GM23338 (cell line): Measurements from ENCODE around the gene CACNB1. TPM values are rescaled to one million over a fixed set of nuclear protein-coding genes. Genes with fewer than 3 reads are reported as not detected.

ENCODE experiments used
- ATAC-seq: fragments of 200-7000 bp; cut with Tn5 transposase; 3 replicates; pipeline ENCODE4 v1.9.1; 2020
- DNase-seq: peaks from one replicate; pipeline ENCODE4 v3.0.0-alpha.2; 2015; ENCODE audit warnings: low spot score
- H2AFZ ChIP-seq: fragments of 200-600 bp; sonication (generic); 2 replicates; pipeline ENCODE4 v1.8.0; 2016; ENCODE audit warnings: antibody characterized with exemption, mild to moderate bottlenecking, moderate library complexity
- H3F3A ChIP-seq: fragments of 200-600 bp; sonication (generic); replicated peaks from 2 replicates; pipeline ENCODE4 v1.8.0; 2017; ENCODE audit warnings: antibody characterized with exemption, mixed run types, low read depth
- H3K27ac ChIP-seq: fragments of 200-600 bp; sonication (generic); 2 replicates; pipeline ENCODE4 v1.6.1; 2016; ENCODE audit warnings: low read depth
- H3K27me3 ChIP-seq: fragments of 200-600 bp; sonication (generic); 2 replicates; pipeline ENCODE4 v1.8.0; 2016; ENCODE audit warnings: mild to moderate bottlenecking, mixed run types, moderate library complexity; ENCODE audit not compliant: insufficient read depth
- H3K36me3 ChIP-seq: fragments of 200-600 bp; sonication (generic); 2 replicates; pipeline ENCODE4 v1.8.0; 2016; ENCODE audit warnings: mild to moderate bottlenecking; ENCODE audit not compliant: insufficient read depth
- H3K4me1 ChIP-seq: fragments of 200-600 bp; sonication (generic); 2 replicates; pipeline ENCODE4 v1.8.0; 2016; ENCODE audit warnings: mild to moderate bottlenecking, moderate library complexity; ENCODE audit not compliant: insufficient read depth
- H3K4me2 ChIP-seq: fragments of 200-600 bp; sonication (generic); 2 replicates; pipeline ENCODE4 v1.7.1; 2017; ENCODE audit warnings: mixed run types
- H3K4me3 ChIP-seq: fragments of 200-600 bp; sonication (generic); 2 replicates; pipeline ENCODE4 v1.6.1; 2016; ENCODE audit warnings: mixed run types
- H3K79me2 ChIP-seq: fragments of 200-600 bp; sonication (generic); replicated peaks from 2 replicates; pipeline ENCODE4 v1.8.0; 2017; ENCODE audit warnings: mild to moderate bottlenecking; ENCODE audit not compliant: insufficient read depth
- H3K9me2 ChIP-seq: fragments of 200-600 bp; sonication (generic); 2 replicates; pipeline ENCODE4 v1.8.0; 2017; ENCODE audit not compliant: insufficient read depth
- H4K20me1 ChIP-seq: fragments of 200-600 bp; sonication (generic); replicated peaks from 2 replicates; pipeline ENCODE4 v1.8.0; 2017; ENCODE audit warnings: mild to moderate bottlenecking; ENCODE audit not compliant: insufficient read depth
- H3K27ac Mint-ChIP-seq: 2 replicates; pipeline ENCODE4 v1.8.0; 2020; ENCODE audit warnings: inconsistent platforms, mild to moderate bottlenecking, moderate library complexity, mixed read lengths
- H3K27me3 Mint-ChIP-seq: 3 replicates; pipeline ENCODE4 v1.8.0; 2022; ENCODE audit warnings: low read depth, mild to moderate bottlenecking, moderate library complexity, mixed read lengths, inconsistent platforms; ENCODE audit not compliant: insufficient read depth, poor library complexity
- H3K36me3 Mint-ChIP-seq: 3 replicates; pipeline ENCODE4 v1.8.0; 2021; ENCODE audit warnings: low read depth, mild to moderate bottlenecking, inconsistent platforms, moderate library complexity, mixed read lengths
- H3K4me1 Mint-ChIP-seq: 3 replicates; pipeline ENCODE4 v1.8.0; 2020; ENCODE audit warnings: mild to moderate bottlenecking, inconsistent platforms, mixed read lengths
- H3K4me3 Mint-ChIP-seq: 3 replicates; pipeline ENCODE4 v1.8.0; 2021; ENCODE audit warnings: moderate library complexity, mild to moderate bottlenecking, inconsistent platforms, mixed read lengths
- H3K9me3 Mint-ChIP-seq: 3 replicates; pipeline ENCODE4 v1.8.0; 2020; ENCODE audit warnings: moderate library complexity, mild to moderate bottlenecking, inconsistent platforms, mixed read lengths
- CREB1 ChIP-seq: fragments of 250-450 bp; sonication (Bioruptor Pico); IDR thresholded peaks from 2 replicates; pipeline ENCODE4 v1.5.0; 2020; ENCODE audit warnings: low read depth, mild to moderate bottlenecking, moderate library complexity
- CTCF ChIP-seq, 2 experiments: fragments of 200-600 bp in 1 of 2; sonication (generic) in 1 of 2; conservative IDR thresholded peaks; 2 replicates each; pipeline versions ENCODE4 v1.5.1 to v1.6.1; 2016 to 2017; ENCODE audit warnings: antibody characterized with exemption in 2 of 2, low read depth in 2 of 2, mild to moderate bottlenecking in 2 of 2, moderate library complexity in 1 of 2
- ETS1 ChIP-seq: IDR thresholded peaks from 2 replicates; pipeline ENCODE4 v1.6.1; 2016; ENCODE audit warnings: antibody characterized with exemption
- EZH2 ChIP-seq: fragments of 200-600 bp; sonication (generic); IDR thresholded peaks from one replicate; pipeline ENCODE4 v1.8.0; 2017; ENCODE audit warnings: antibody characterized with exemption, mild to moderate bottlenecking, low read depth; ENCODE audit not compliant: unreplicated experiment
- EZH2phosphoT487 ChIP-seq: fragments of 200-600 bp; sonication (generic); IDR thresholded peaks from one replicate; pipeline ENCODE4 v1.8.1; 2018; ENCODE audit warnings: antibody characterized with exemption; ENCODE audit not compliant: unreplicated experiment
- JUNB ChIP-seq: IDR thresholded peaks from one replicate; pipeline ENCODE4 v1.6.1; 2016; ENCODE audit warnings: antibody characterized with exemption; ENCODE audit not compliant: unreplicated experiment
- NANOG ChIP-seq: IDR thresholded peaks from 2 replicates; pipeline ENCODE4 v1.6.1; 2016; ENCODE audit warnings: antibody characterized with exemption, borderline replicate concordance
- POLR2AphosphoS5 ChIP-seq: IDR thresholded peaks from 2 replicates; pipeline ENCODE4 v1.6.1; 2016; ENCODE audit warnings: antibody characterized with exemption, low read depth
- STAT1 ChIP-seq: IDR thresholded peaks from one replicate; pipeline ENCODE4 v1.6.1; 2016; ENCODE audit warnings: antibody characterized with exemption; ENCODE audit not compliant: unreplicated experiment
- ZNF114 ChIP-seq: fragments of 250-450 bp; sonication (Bioruptor Pico); IDR thresholded peaks from 2 replicates; pipeline ENCODE4 v1.5.0; 2020; ENCODE audit warnings: mild to moderate bottlenecking, moderate library complexity
- ZNF331 ChIP-seq: fragments of 250-450 bp; sonication (Bioruptor Pico); IDR thresholded peaks from 2 replicates; pipeline ENCODE4 v1.5.0; 2020; ENCODE audit warnings: low read depth, mild to moderate bottlenecking, moderate library complexity
- polyA plus RNA-seq: library from polyadenylated mRNA; unstranded; fragments of >200 nt; fragmentation: Nextera tagmentation; extraction: Ambion mirVana; gene quantifications from 2 replicates; pipeline ENCODE4 v1.2.1, GENCODE V29; 2016
- total RNA-seq: library from RNA; depleted of rRNA; stranded (reverse); fragments of >200 nt; shearing (Covaris generic); gene quantifications from 2 replicates; pipeline ENCODE4 v1.2.3, GENCODE V29; 2014
- TF ChIP-seq, protein P1 (sequence below): fragments of 250-450 bp; sonication (Bioruptor Pico); IDR thresholded peaks from 2 replicates; pipeline ENCODE4 v1.5.0; 2020; ENCODE audit warnings: mild to moderate bottlenecking, moderate library complexity

CACNB1 gene
- total and polyA plus RNA-seq, 2 experiments from 2014 or later = 8.4 to 13.1 TPM

GRCh38 chr17:39131616-39132015, 65.9 kb downstream of the CACNB1 start:
- H3K27ac ChIP-seq = no peak overlapping the region
- Mint-ChIP-seq H3K27ac (peak overlapping the region; percentile 59; the same call in 1 of the 2 replicates), H3K4me3 (no peak overlapping the region), H3K27me3 (peaks cover 14% of the 10 kb centered on the region), H3K4me1 (peaks cover 8% of the 10 kb centered on the region; the same call in 1 of the 3 replicates), H3K36me3 (no peaks in the 10 kb centered on the region), H3K9me3 (peaks cover 3% of the 10 kb centered on the region; the same call in 1 of the 3 replicates)
- no peaks in the 10 kb centered on the region for H3K9me2 ChIP-seq
- H2AFZ ChIP-seq = peak overlapping the region; percentile 59; the same call in 1 of the 2 replicates
- ATAC-seq (no peak), DNase-seq (no peak)
- no peaks in the 10 kb centered on the region for H3F3A ChIP-seq
- H3K79me2 ChIP-seq = no peaks in the 10 kb centered on the region
- H3K27me3 ChIP-seq = no peaks in the 10 kb centered on the region
- no peaks in the 10 kb centered on the region for H4K20me1 ChIP-seq
- TF ChIP-seq ETS1 = no peak
- TF ChIP-seq CREB1 (CRISPR knock-in tag) = no peak
- TF ChIP-seq ZNF331 = no peak
- TF ChIP-seq CTCF (conservative IDR thresholded peaks at IDR 0.05; ENCODE audit: low read depth in 2 of 2) = no peak
- TF ChIP-seq, protein P1, sequence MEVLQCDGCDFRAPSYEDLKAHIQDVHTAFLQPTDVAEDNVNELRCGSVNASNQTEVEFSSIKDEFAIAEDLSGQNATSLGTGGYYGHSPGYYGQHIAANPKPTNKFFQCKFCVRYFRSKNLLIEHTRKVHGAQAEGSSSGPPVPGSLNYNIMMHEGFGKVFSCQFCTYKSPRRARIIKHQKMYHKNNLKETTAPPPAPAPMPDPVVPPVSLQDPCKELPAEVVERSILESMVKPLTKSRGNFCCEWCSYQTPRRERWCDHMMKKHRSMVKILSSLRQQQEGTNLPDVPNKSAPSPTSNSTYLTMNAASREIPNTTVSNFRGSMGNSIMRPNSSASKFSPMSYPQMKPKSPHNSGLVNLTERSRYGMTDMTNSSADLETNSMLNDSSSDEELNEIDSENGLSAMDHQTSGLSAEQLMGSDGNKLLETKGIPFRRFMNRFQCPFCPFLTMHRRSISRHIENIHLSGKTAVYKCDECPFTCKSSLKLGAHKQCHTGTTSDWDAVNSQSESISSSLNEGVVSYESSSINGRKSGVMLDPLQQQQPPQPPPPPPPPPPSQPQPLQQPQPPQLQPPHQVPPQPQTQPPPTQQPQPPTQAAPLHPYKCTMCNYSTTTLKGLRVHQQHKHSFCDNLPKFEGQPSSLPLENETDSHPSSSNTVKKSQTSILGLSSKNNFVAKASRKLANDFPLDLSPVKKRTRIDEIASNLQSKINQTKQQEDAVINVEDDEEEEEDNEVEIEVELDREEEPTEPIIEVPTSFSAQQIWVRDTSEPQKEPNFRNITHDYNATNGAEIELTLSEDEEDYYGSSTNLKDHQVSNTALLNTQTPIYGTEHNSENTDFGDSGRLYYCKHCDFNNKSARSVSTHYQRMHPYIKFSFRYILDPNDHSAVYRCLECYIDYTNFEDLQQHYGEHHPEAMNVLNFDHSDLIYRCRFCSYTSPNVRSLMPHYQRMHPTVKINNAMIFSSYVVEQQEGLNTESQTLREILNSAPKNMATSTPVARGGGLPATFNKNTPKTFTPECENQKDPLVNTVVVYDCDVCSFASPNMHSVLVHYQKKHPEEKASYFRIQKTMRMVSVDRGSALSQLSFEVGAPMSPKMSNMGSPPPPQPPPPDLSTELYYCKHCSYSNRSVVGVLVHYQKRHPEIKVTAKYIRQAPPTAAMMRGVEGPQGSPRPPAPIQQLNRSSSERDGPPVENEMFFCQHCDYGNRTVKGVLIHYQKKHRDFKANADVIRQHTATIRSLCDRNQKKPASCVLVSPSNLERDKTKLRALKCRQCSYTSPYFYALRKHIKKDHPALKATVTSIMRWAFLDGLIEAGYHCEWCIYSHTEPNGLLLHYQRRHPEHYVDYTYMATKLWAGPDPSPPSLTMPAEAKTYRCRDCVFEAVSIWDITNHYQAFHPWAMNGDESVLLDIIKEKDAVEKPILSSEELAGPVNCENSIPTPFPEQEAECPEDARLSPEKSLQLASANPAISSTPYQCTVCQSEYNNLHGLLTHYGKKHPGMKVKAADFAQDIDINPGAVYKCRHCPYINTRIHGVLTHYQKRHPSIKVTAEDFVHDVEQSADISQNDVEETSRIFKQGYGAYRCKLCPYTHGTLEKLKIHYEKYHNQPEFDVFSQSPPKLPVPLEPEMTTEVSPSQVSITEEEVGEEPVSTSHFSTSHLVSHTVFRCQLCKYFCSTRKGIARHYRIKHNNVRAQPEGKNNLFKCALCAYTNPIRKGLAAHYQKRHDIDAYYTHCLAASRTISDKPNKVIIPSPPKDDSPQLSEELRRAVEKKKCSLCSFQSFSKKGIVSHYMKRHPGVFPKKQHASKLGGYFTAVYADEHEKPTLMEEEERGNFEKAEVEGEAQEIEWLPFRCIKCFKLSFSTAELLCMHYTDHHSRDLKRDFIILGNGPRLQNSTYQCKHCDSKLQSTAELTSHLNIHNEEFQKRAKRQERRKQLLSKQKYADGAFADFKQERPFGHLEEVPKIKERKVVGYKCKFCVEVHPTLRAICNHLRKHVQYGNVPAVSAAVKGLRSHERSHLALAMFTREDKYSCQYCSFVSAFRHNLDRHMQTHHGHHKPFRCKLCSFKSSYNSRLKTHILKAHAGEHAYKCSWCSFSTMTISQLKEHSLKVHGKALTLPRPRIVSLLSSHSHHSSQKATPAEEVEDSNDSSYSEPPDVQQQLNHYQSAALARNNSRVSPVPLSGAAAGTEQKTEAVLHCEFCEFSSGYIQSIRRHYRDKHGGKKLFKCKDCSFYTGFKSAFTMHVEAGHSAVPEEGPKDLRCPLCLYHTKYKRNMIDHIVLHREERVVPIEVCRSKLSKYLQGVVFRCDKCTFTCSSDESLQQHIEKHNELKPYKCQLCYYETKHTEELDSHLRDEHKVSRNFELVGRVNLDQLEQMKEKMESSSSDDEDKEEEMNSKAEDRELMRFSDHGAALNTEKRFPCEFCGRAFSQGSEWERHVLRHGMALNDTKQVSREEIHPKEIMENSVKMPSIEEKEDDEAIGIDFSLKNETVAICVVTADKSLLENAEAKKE = no peak
- no peak for TF ChIP-seq JUNB
- no peak for TF ChIP-seq EZH2phosphoT487
- no peak for TF ChIP-seq EZH2
- no peak for TF ChIP-seq ZNF114
- TF ChIP-seq NANOG = no peak
- no peak for TF ChIP-seq STAT1
- no peak for TF ChIP-seq POLR2AphosphoS5
- no peaks in the 10 kb centered on the region for H3K36me3 ChIP-seq
- H3K4me1 ChIP-seq = no peaks in the 10 kb centered on the region
- no peak overlapping the region for H3K4me3 ChIP-seq
- H3K4me2 ChIP-seq = no peak overlapping the region
